ENCODE results near the gene GDI2.

GRCh38 chr10:5738427-5738826, 74.8 kb downstream of the GDI2 start:
- TF ChIP-seq EZH2 (optimal IDR thresholded peaks at IDR 0.05; ENCODE audit: low read depth, low read length): no peak
- TF ChIP-seq CTCF (IDR thresholded peaks at IDR 0.05; ENCODE audit: low read length): no peak
- TF ChIP-seq EZH2phosphoT487 (IDR thresholded peaks at IDR 0.05; ENCODE audit: low read length): no peak

Measured in MM.1S (cell line).